H1 (cell line): ENCODE results near the gene ARHGAP26. TPM values are rescaled to one million over a fixed set of nuclear protein-coding genes. Genes with fewer than 3 reads are reported as not detected.

Experiments used
- CTCF ChIA-PET: fragments of 300-600 bp; sonication (Branson Sonifier 250); formaldehyde crosslinking; loops from one replicate; lab custom pipeline; 2021; ENCODE audit not compliant: partially characterized antibody; lab: Charles Lee
- POLR2A ChIA-PET: fragments of 300-600 bp; sonication (Branson Sonifier 250); formaldehyde crosslinking; loops from one replicate; lab custom pipeline; 2021; ENCODE audit warnings: inconsistent platforms; ENCODE audit not compliant: partially characterized antibody; lab: Charles Lee
- DNase-seq, 2 experiments: peaks; one replicate each; pipeline versions ENCODE4 v3.0.0 to v3.0.0-alpha.2; 2010 to 2022; ENCODE audit warnings: low spot score in 2 of 2, low read depth in 1 of 2, mixed read lengths in 1 of 2
- FAIRE-seq: peaks from 2 replicates; lab custom pipeline; 2011; peaks lifted over from hg19 to GRCh38; lab: Jason Lieb, UNC
- H2AFZ ChIP-seq: 2 replicates; pipeline ENCODE4 v1.8.1; 2012; ENCODE audit warnings: low read length, inconsistent platforms
- H2AK5ac ChIP-seq: 2 replicates; pipeline ENCODE4 v1.6.1; 2013; ENCODE audit warnings: low read depth, low read length
- H2BK120ac ChIP-seq: replicated peaks from 2 replicates; pipeline ENCODE3; 2013; ENCODE audit warnings: low read depth, low read length, inconsistent platforms
- H2BK12ac ChIP-seq: 2 replicates; pipeline ENCODE4 v1.6.1; 2013; ENCODE audit warnings: low read depth, low read length
- H2BK15ac ChIP-seq: 2 replicates; pipeline ENCODE4 v1.6.1; 2013; ENCODE audit warnings: low read length
- H2BK20ac ChIP-seq: 2 replicates; pipeline ENCODE4 v1.6.1; 2013; ENCODE audit warnings: low read length
- H2BK5ac ChIP-seq: 2 replicates; pipeline ENCODE4 v1.6.1; 2013; ENCODE audit warnings: low read depth, low read length
- H3K14ac ChIP-seq: 2 replicates; pipeline ENCODE4 v1.6.1; 2013; ENCODE audit warnings: inconsistent platforms; ENCODE audit not compliant: insufficient read length
- H3K18ac ChIP-seq: 2 replicates; pipeline ENCODE4 v1.6.1; 2013; ENCODE audit warnings: low read length; ENCODE audit errors: extremely low read depth
- H3K23ac ChIP-seq: 2 replicates; pipeline ENCODE4 v1.6.1; 2013; ENCODE audit warnings: inconsistent platforms; ENCODE audit not compliant: insufficient read length
- H3K23me2 ChIP-seq: 2 replicates; pipeline ENCODE4 v1.6.1; 2013; ENCODE audit warnings: low read depth, low read length
- H3K27ac ChIP-seq: 2 replicates; pipeline ENCODE4 v1.6.1; 2011; ENCODE audit warnings: low read depth, low read length, inconsistent platforms
- H3K27me3 ChIP-seq, 4 experiments: replicated peaks in 1 of 4; 1 replicate in 1 of 4; 2 replicates in 3 of 4; pipeline versions ENCODE4 v1.6.1 to v1.8.1; 2011 to 2013; ENCODE audit warnings: low read length in 3 of 4, mild to moderate bottlenecking in 3 of 4, inconsistent platforms in 2 of 4, mixed read lengths in 2 of 4, moderate library complexity in 1 of 4; ENCODE audit not compliant: control insufficient read depth in 3 of 4, insufficient read depth in 3 of 4; ENCODE audit errors: extremely low read depth in 1 of 4
- H3K36me3 ChIP-seq, 4 experiments: 2 replicates each; pipeline versions ENCODE4 v1.6.1 to v1.8.1; 2011 to 2013; ENCODE audit warnings: mild to moderate bottlenecking in 4 of 4, low read length in 3 of 4, moderate library complexity in 2 of 4, control low read depth in 1 of 4, inconsistent platforms in 1 of 4; ENCODE audit not compliant: insufficient read depth in 4 of 4, control insufficient read depth in 2 of 4
- H3K4ac ChIP-seq: replicated peaks from 2 replicates; pipeline ENCODE3; 2013; ENCODE audit warnings: low read length, low read depth, mixed read lengths, inconsistent platforms; ENCODE audit not compliant: insufficient read length
- H3K4me1 ChIP-seq, 4 experiments: replicated peaks in 1 of 4; 1 replicate in 1 of 4; 2 replicates in 3 of 4; pipeline versions ENCODE4 v1.6.1 to v1.8.1; 2011 to 2013; ENCODE audit warnings: low read length in 3 of 4, inconsistent platforms in 2 of 4, mixed read lengths in 1 of 4; ENCODE audit not compliant: insufficient read depth in 4 of 4, control insufficient read depth in 3 of 4
- H3K4me2 ChIP-seq, 2 experiments: 2 replicates each; pipeline versions ENCODE4 v1.6.1 to v1.8.1; 2011 to 2013; ENCODE audit warnings: low read depth in 2 of 2, low read length in 2 of 2, control low read depth in 1 of 2, inconsistent platforms in 1 of 2, mild to moderate bottlenecking in 1 of 2; ENCODE audit not compliant: insufficient read depth in 1 of 2
- H3K4me3 ChIP-seq, 4 experiments: fragments of 200-600, 300-600 bp in 1 of 4; sonication (generic), shearing (Covaris generic), sonication (Bioruptor Twin) in 1 of 4; 2 replicates each; pipeline versions ENCODE4 v1.5.1 to v1.8.1; 2011 to 2016; ENCODE audit warnings: low read length in 4 of 4, low read depth in 3 of 4, control low read depth in 2 of 4, inconsistent platforms in 2 of 4, mild to moderate bottlenecking in 2 of 4, mixed read lengths in 1 of 4, moderate library complexity in 1 of 4; ENCODE audit not compliant: insufficient read depth in 2 of 4; ENCODE audit errors: extremely low read depth in 1 of 4
- H3K56ac ChIP-seq: replicated peaks from 2 replicates; pipeline ENCODE3; 2013; ENCODE audit warnings: low read depth, mild to moderate bottlenecking, mixed read lengths, low read length, inconsistent platforms; ENCODE audit not compliant: insufficient read length
- H3K79me1 ChIP-seq: 2 replicates; pipeline ENCODE4 v1.6.1; 2013; ENCODE audit warnings: low read depth, low read length, control low read depth
- H3K79me2 ChIP-seq, 2 experiments: 2 replicates each; pipeline versions ENCODE4 v1.6.1 to v1.8.1; 2012 to 2013; ENCODE audit warnings: low read length in 2 of 2, mild to moderate bottlenecking in 2 of 2, inconsistent platforms in 1 of 2; ENCODE audit not compliant: insufficient read depth in 2 of 2, control insufficient read depth in 1 of 2
- H3K9ac ChIP-seq, 4 experiments: replicated peaks in 1 of 4; 1 replicate in 1 of 4; 2 replicates in 3 of 4; pipeline versions ENCODE4 v1.6.1 to v1.8.1; 2011 to 2013; ENCODE audit warnings: low read depth in 3 of 4, low read length in 3 of 4, control low read depth in 2 of 4, mild to moderate bottlenecking in 2 of 4, moderate library complexity in 2 of 4, inconsistent platforms in 1 of 4; ENCODE audit errors: extremely low read depth in 1 of 4
- H3K9me3 ChIP-seq, 2 experiments: 2 replicates each; pipeline versions ENCODE4 v1.6.1 to v1.8.1; 2012 to 2013; ENCODE audit warnings: mild to moderate bottlenecking in 2 of 2, moderate library complexity in 2 of 2, control low read depth in 1 of 2, inconsistent platforms in 1 of 2, low read depth in 1 of 2, low read length in 1 of 2, mixed read lengths in 1 of 2; ENCODE audit not compliant: insufficient read depth in 2 of 2
- H4K20me1 ChIP-seq, 2 experiments: replicated peaks in 1 of 2; 2 replicates each; pipeline versions ENCODE3 to v1.8.1; 2011 to 2013; ENCODE audit warnings: inconsistent platforms in 2 of 2, low read length in 2 of 2, mild to moderate bottlenecking in 1 of 2; ENCODE audit not compliant: insufficient read depth in 2 of 2, control insufficient read depth in 1 of 2
- H4K5ac ChIP-seq: 2 replicates; pipeline ENCODE4 v1.6.1; 2013; ENCODE audit warnings: low read length, low read depth, mixed read lengths, inconsistent platforms; ENCODE audit not compliant: insufficient read length
- H4K8ac ChIP-seq: 2 replicates; pipeline ENCODE4 v1.8.0; 2013; ENCODE audit warnings: mild to moderate bottlenecking, moderate library complexity, low read length, inconsistent platforms; ENCODE audit not compliant: insufficient read depth; ENCODE audit errors: extremely low read depth
- H4K91ac ChIP-seq: replicated peaks from 2 replicates; pipeline ENCODE3; 2013; ENCODE audit warnings: low read length, mixed read lengths, inconsistent platforms; ENCODE audit not compliant: insufficient read length
- BCL11A ChIP-seq, 2 experiments: IDR thresholded peaks; one replicate each; pipeline ENCODE4 v1.6.1; 2011; ENCODE audit warnings: low read depth in 2 of 2, low read length in 2 of 2, mild to moderate bottlenecking in 2 of 2
- RXRA ChIP-seq: IDR thresholded peaks from 2 replicates; pipeline ENCODE4 v1.6.1; 2011; ENCODE audit warnings: low read depth, mild to moderate bottlenecking, low read length, moderate library complexity; ENCODE audit not compliant: insufficient read depth
- SIRT6 ChIP-seq: IDR thresholded peaks from one replicate; pipeline ENCODE4 v1.7.1; 2012; ENCODE audit warnings: low read length, inconsistent platforms
- WGBS, 2 experiments: shearing (Covaris generic) in 1 of 2; methylation state at CpG; one replicate each; pipeline versions ENCODE4 v1.1.6 to v1.1.7; 2013 to 2015; ENCODE audit warnings: low lambda C conversion rate in 2 of 2, mixed read lengths in 2 of 2, inconsistent platforms in 1 of 2, low coverage in 1 of 2, missing lambda C conversion rate in 1 of 2; ENCODE audit not compliant: insufficient replicate concordance in 2 of 2, insufficient coverage in 1 of 2, insufficient read length in 1 of 2; ENCODE audit errors: extremely low coverage in 1 of 2, missing lambda C conversion rate in 1 of 2; 5-methylcytosine and 5-hydroxymethylcytosine counted together
- polyA plus RNA-seq, 7 experiments: library from polyadenylated mRNA; depleted of rRNA in 3 of 7; stranded (reverse) in 5 of 7; unstranded in 2 of 7; fragments of >200 nt in 5 of 7; fragments of 200-250 nt in 2 of 7; gene quantifications; 1 replicate in 5 of 7; 2 replicates in 1 of 7; 4 replicates in 1 of 7; pipeline versions ENCODE4 v1.2.1 to v1.2.3, GENCODE V29; 2011 to 2013; ENCODE audit warnings: missing spikeins in 2 of 7, mixed read lengths in 2 of 7
- total RNA-seq: library from RNA; stranded (reverse); fragmentation: NEBNext Ultra II Directional; extraction: Animal tissue kit (Norgen Biotek cat#: 25700); gene quantifications from 2 replicates; pipeline ENCODE4 v1.2.1, GENCODE V29; 2021

ARHGAP26 gene
- total and polyA plus RNA-seq, 2 of the 8 experiments (the other 6 are each of a cell fraction or from before 2014, with no cell fraction given): 7.1 to 24.8 TPM

DNA sequence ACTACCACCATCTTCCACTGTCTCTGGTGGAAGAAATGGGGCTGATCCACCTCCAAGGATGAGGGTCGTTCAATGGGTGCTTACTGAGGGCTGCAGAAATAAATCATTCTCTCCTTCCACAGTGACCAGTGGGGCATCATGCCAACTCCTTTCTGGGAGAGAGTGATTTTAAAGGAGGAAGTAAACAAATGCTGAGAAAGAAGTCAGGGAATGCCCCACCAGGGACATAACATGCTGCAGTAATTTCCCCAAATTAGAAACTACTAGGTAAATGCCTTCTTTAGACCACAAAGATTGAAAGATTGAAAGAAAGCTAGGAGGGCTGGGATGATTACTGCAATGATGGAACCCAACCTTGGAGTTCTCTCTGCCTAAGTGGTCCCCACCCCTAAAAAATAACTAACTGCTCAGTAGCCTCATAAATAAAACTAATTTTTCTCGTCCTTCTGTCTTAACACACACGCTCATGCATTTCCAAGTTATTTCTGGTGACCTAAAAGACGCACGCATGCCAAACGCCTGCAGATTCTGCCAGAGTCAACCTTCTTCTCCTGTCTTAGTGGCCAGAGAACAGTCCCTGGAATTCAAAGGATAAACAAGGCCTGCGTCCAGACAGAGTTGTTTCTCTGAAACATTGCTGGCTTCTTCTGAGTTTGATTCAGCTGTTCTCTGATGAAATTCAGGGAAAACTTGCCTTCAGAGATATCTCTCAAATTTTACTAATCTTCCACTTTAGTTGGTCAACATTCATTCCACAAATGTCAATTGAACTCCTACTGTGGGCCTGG lies 383.3 kb downstream of the ARHGAP26 start:
- H4K91ac ChIP-seq: no peak overlapping the region
- FAIRE-seq: no peak

More for the DNA sequence above, 383.3 kb downstream of the ARHGAP26 start:
- TF ChIP-seq SIRT6 (no peak), RXRA (no peak), BCL11A (IDR thresholded peaks at IDR 0.05; ENCODE audit: low read depth in 2 of 2, low read length in 2 of 2) (no peak)
- Histone ChIP-seq H3K56ac (no peak overlapping the region), H3K4me2 (no peak overlapping the region), H2AFZ (no peak overlapping the region), H3K4me1 (peaks cover 0 to 4% (median 0%) of the 10 kb centered on the region in 4 experiments; a peak in 1 of 7 replicates), H2BK12ac (no peak overlapping the region), H2BK5ac (no peak overlapping the region), H2BK20ac (no peak overlapping the region), H3K18ac (no peak overlapping the region), H3K79me1 (no peaks in the 10 kb centered on the region; the same call in 1 of the 2 replicates), H3K27me3 (no peaks in the 10 kb centered on the region), H3K9ac (no peak overlapping the region), H3K23me2 (no peaks in the 10 kb centered on the region), H3K9me3 (no peaks in the 10 kb centered on the region), H3K36me3 (no peaks in the 10 kb centered on the region; a peak in 1 of 8 replicates), H2AK5ac (no peak overlapping the region), H3K14ac (no peak overlapping the region), H3K79me2 (no peaks in the 10 kb centered on the region), H3K4ac (no peak overlapping the region), H4K8ac (no peak overlapping the region), H3K27ac (no peak overlapping the region), H4K20me1 (no peaks in the 10 kb centered on the region), H3K4me3 (no peak overlapping the region), H3K23ac (no peak overlapping the region), H2BK15ac (no peak overlapping the region), H4K5ac (no peak overlapping the region), H2BK120ac (no peak overlapping the region)
- ChIA-PET POLR2A (no interaction called here), CTCF (interaction anchor here (1.4 to 1.6 kb wide), 3 partner anchors 11 to 17 kb away, joined by 3 to 4 read pairs (median 4); no protein-coding TSS in a partner anchor)
- DNase-seq: no peak
- 87% methylated on average over 7 of the region's 7 CpGs; no CpG with 5 or more reads in 1 of the 2 experiments for WGBS, 2 experiments
